ENCODE data around the gene MINDY2. TPM values are rescaled to one million over a fixed set of nuclear protein-coding genes. Genes with fewer than 3 reads are reported as not detected.

The MINDY2 gene
- total and polyA plus RNA-seq, 4 donors: 1.5 to 7.0 (median 5.1) TPM

- TF ChIP-seq FOXA2 (IDR thresholded peaks at IDR 0.05): no peak
- TF ChIP-seq, protein P1, sequence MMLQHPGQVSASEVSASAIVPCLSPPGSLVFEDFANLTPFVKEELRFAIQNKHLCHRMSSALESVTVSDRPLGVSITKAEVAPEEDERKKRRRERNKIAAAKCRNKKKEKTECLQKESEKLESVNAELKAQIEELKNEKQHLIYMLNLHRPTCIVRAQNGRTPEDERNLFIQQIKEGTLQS (IDR thresholded peaks at IDR 0.05): no peak
- TF ChIP-seq RXRA (IDR thresholded peaks at IDR 0.05): no peak
- no peak for TF ChIP-seq CTCF (IDR thresholded peaks at IDR 0.05; ENCODE audit: low read depth, low read length, missing input control)
- TF ChIP-seq, protein P2, sequence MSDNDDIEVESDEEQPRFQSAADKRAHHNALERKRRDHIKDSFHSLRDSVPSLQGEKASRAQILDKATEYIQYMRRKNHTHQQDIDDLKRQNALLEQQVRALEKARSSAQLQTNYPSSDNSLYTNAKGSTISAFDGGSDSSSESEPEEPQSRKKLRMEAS (IDR thresholded peaks at IDR 0.05): no peak
- no peak for TF ChIP-seq HNF4G (IDR thresholded peaks at IDR 0.05)
- no peak for TF ChIP-seq JUND (IDR thresholded peaks at IDR 0.05)
- no peak for TF ChIP-seq HNF4A (conservative IDR thresholded peaks at IDR 0.05)
- TF ChIP-seq, protein P3, sequence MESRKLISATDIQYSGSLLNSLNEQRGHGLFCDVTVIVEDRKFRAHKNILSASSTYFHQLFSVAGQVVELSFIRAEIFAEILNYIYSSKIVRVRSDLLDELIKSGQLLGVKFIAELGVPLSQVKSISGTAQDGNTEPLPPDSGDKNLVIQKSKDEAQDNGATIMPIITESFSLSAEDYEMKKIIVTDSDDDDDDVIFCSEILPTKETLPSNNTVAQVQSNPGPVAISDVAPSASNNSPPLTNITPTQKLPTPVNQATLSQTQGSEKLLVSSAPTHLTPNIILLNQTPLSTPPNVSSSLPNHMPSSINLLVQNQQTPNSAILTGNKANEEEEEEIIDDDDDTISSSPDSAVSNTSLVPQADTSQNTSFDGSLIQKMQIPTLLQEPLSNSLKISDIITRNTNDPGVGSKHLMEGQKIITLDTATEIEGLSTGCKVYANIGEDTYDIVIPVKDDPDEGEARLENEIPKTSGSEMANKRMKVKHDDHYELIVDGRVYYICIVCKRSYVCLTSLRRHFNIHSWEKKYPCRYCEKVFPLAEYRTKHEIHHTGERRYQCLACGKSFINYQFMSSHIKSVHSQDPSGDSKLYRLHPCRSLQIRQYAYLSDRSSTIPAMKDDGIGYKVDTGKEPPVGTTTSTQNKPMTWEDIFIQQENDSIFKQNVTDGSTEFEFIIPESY (IDR thresholded peaks at IDR 0.05): no peak
- TF ChIP-seq NR2F2 (IDR thresholded peaks at IDR 0.05): no peak
- TF ChIP-seq TAF1 (conservative IDR thresholded peaks at IDR 0.05): no peak
- TF ChIP-seq REST (IDR thresholded peaks at IDR 0.05): no peak
- no peak for TF ChIP-seq RAD21 (IDR thresholded peaks at IDR 0.05)
- no peak for TF ChIP-seq FOXA1 (IDR thresholded peaks at IDR 0.05)
- no peak for DNase-seq (ENCODE audit: low spot score)
- H3K27ac ChIP-seq (ENCODE audit: low read depth in 1 of 2, low read length in 2 of 2): no peak overlapping the region
- H3K4me3 ChIP-seq (ENCODE audit: low read depth in 1 of 3, low read length in 3 of 3): no peak overlapping the region
- no peak overlapping the region for H3K9ac ChIP-seq (ENCODE audit: low read depth in 1 of 2, low read length in 2 of 2)
- H3K27me3 ChIP-seq (ENCODE audit: control insufficient read depth in 4 of 4, insufficient read depth in 4 of 4, low read length in 3 of 4): no peaks in the 10 kb centered on the region
- WGBS: 87% methylated on average over 7 of the region's 7 CpGs
- peaks cover 0 to 5% (median 2%) of the 10 kb centered on the region in 4 donors for H3K4me1 ChIP-seq (ENCODE audit: control insufficient read depth in 4 of 4, insufficient read depth in 4 of 4, low read length in 3 of 4)
- H3K36me3 ChIP-seq (ENCODE audit: control insufficient read depth in 4 of 4, insufficient read depth in 3 of 4, low read depth in 1 of 4, low read length in 3 of 4): no peaks in the 10 kb centered on the region
- H3K9me3 ChIP-seq (ENCODE audit: control insufficient read depth in 4 of 4, low read length in 3 of 4): peaks cover 0 to 2% (median 0%) of the 10 kb centered on the region in 4 donors
Measured at GRCh38 chr15:58760385-58761009, 10.6 kb upstream of the MINDY2 start.

- no peaks in the 10 kb centered on the region for H3K27me3 ChIP-seq (ENCODE audit: control insufficient read depth in 4 of 4, insufficient read depth in 4 of 4, low read length in 3 of 4)
- no peak overlapping the region for H3K27ac ChIP-seq (ENCODE audit: low read depth in 1 of 2, low read length in 2 of 2)
- TF ChIP-seq GABPA (IDR thresholded peaks at IDR 0.05 in 1 of 2, conservative IDR thresholded peaks at IDR 0.05 in 1 of 2) (no peak), RXRA (IDR thresholded peaks at IDR 0.05) (no peak)
- H3K9ac ChIP-seq (ENCODE audit: low read depth in 1 of 2, low read length in 2 of 2): no peak overlapping the region
- H3K9me3 ChIP-seq (ENCODE audit: control insufficient read depth in 4 of 4, low read length in 3 of 4): peaks cover 0 to 2% (median 0%) of the 10 kb centered on the region in 4 donors
- H3K4me3 ChIP-seq (ENCODE audit: low read depth in 1 of 3, low read length in 3 of 3): no peak overlapping the region
- 98% methylated on average over 1 of the region's 1 CpG for WGBS
- no peaks in the 10 kb centered on the region for H3K36me3 ChIP-seq (ENCODE audit: control insufficient read depth in 4 of 4, insufficient read depth in 3 of 4, low read depth in 1 of 4, low read length in 3 of 4)
- DNase-seq (ENCODE audit: low spot score): no peak
- H3K4me1 ChIP-seq (ENCODE audit: control insufficient read depth in 4 of 4, insufficient read depth in 4 of 4, low read length in 3 of 4): peaks cover 0 to 5% (median 2%) of the 10 kb centered on the region in 4 donors
Measured at GRCh38 chr15:58761010-58761388, 10.1 kb upstream of the MINDY2 start.

All from liver (tissue), 9 donors.